EL (cell line): ENCODE results near the gene HAAO.
A peak's percentile ranks its signal among the peaks of the same experiment; 100 is the strongest.
"Not testable (repeated sequence)": the region's sequence is repeated elsewhere in the genome, so short reads cannot be mapped to it uniquely, and the experiment has no call there.

Experiments
- DNase-seq: peaks from one replicate; pipeline ENCODE4 v3.0.0-alpha.2; 2016

Gene HAAO

DNA sequence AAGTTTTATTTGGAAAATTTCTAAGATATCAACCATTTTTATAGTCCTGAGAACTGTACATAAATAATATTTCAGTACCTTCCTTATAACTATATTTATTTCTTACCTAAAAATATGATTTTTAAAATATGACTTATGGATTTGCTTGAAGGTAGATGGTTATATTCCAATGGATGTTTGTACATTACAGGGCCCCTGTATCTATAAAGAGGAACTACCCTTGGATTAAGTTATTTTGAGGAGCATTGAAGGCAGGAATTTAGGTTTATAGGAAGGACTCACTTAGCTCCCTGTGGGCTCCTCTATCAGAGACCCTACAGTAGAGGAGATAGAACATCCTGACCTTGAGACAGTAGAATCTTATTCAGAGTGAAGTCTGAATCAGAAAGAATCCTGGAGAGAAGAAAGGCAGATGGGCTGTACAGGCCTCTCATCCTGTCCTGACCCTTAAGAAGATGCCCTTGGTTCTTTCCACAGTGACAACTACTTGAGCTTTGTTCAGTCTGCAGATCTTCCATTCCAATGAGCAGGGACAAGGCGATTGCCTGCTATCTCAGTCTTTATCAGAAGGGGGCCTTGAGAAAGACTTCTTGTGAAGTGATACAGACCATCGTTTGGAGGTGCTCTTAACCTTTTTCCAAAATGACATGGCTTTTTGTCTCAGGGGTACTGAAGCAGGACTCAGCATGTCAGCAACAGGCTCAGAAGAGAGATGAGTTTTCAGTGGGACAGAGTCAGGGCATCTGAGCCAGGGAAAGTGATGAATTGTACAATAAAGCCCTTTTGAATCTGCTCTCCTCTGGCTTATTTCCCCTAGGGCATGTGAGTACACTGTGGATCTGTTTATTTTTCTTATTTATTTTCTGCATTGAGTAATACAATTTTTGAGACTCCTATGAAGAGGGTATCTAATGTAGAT is 49.4 kb downstream of the HAAO start:
- DNase-seq = peak; percentile 39

- DNase-seq = no peak
Measured at GRCh38 chr2:42741140-42741539, 51.2 kb downstream of the HAAO start.

DNA sequence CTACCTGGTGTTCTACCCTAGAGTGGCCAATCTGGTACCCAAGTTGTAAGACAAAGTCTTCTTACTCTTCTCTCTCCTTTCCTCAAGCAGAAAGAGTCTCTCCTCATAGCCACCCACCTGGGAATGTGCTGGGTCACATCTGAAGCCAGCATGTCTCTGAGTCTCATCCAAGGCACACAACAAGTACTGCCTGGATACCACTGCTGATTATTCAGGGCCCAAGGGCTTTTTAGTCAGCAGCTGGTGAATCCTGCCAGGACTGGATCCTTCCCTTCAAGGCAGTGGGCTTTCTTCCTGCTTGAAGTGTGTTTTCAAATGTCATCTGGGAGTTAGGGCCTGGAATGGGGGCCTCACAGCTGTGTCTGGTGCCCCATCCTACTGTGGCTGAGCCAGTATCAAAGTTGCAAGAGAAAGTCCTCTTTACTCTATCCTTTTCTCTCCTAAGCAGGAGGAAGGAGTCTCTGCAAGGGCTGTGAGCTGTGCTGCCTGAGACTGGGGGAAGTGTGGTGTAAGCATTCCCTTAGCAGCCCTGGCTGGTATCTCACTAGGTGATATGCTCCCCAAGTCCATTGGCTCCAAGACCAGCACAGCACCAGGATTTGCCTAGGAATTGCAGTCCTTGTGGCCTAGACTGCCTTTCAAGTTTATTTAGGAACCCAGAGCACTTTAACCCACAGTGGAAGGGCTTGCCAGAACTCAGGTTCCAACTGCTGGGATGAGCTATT is 55.6 kb downstream of the HAAO start:
- DNase-seq = no peak

- no peak for DNase-seq
Measured at GRCh38 chr2:42733852-42734251, 58.5 kb downstream of the HAAO start.

DNA sequence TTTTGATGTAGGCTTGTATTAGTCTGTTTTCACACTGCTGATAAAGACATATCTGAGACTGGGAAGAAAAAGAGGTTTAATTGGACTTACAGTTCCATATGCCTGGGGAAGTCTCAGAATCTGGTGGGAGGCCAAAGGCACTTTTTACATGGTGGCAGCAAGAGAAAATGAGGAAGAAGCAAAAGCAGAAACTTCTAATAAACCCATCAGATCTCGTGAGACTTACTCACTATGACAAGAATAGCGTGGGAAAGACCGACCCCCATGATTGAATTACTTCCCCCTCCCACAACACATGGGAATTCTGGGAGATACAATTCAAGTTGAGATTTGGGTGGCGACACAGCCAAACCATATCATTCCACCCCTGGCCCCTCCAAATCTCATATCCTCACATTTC is 61.1 kb downstream of the HAAO start:
- DNase-seq = not testable (repeated sequence)

DNA sequence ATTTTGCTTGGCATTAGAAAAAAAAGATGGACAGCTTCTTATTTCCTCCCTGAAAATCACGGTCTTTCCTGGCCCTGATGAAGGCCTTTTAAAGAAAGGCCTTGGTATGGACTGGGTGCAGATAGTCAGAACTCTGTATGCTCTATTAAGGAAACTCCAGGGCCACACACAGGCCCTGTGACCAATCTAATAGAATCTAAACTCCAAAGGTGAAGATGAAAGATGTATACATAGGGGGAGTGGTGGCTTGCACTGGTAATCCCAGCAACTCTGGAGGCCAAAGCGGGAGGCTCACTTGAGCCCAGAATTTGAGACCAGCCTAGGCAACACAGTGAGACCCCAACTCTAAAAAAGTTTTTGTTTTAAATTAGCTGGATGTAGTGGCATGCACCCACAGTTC is 65.7 kb downstream of the HAAO start:
- DNase-seq = no peak

DNA sequence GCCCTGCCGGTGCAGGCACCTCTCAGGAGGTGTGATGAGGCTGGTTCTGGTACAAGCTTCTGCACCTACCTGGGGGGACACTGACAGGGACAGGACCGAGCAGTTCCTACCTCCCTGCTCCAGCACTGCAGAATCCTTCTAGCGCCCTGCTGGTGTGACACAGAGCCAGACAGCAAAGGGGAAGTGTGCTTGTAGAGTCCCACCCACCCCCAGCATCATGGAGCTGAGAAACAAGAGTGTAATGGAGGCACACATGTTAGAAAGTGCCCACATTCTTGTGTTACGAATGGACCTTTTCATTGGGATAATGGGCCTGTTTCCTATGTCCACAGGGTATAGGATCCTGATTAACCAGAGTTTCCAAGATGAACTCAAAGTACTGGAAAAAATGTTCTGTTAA is 66.7 kb downstream of the HAAO start:
- DNase-seq = peak; percentile 14

DNA sequence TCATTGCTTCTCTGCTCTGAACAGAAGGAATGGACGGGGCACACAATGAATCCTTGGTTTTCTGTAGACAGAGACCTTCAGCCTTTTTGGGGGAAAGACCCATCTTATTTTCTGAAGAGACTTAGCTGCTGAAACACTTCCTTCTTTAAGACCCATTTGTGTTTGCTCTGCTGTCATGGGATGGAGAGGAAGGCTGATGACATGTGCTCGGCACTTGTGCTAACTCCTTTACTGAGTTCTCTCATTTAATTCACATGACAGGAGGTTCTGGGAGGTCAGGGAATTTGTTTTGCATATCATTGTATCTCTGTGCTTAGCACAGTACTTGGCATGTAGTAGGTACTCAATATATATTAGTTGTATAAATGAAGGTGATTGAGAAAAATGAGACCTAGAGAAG is 67.5 kb downstream of the HAAO start:
- DNase-seq = no peak

DNA sequence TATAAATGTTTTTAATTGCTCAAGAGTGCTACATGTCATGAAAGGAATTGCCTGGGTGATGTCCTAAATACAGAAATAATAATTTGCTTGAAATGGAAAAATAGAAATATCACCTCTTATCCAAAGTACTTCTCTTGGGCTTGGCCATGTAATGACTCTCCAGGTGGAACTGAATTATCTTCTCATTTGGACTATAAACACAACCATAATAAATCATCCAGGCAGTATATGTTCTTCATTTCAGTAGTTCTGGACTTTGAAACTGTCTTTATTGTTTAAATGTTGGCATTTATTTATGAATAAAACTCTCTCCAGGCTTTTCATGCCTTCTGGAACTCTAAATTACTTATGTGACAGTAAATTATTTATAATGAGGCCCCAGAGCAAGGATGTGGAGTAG is 68.9 kb downstream of the HAAO start:
- no peak for DNase-seq

GRCh38 chr2:42722320-42723190 is 69.8 kb downstream of the HAAO start:
- peak; percentile 50 for DNase-seq

- DNase-seq = no peak
Measured at GRCh38 chr2:42721898-42722297, 70.5 kb downstream of the HAAO start.
